Glutamatergic neuron (in vitro differentiated cells): ENCODE measurements around the gene SLC4A4. TPM values are rescaled to one million over a fixed set of nuclear protein-coding genes. Genes with fewer than 3 reads are reported as not detected.

Experiments
- DNase-seq: peaks from one replicate; pipeline ENCODE4 v3.0.0; 2022
- H3K27ac Mint-ChIP-seq: one replicate; pipeline ENCODE4 v1.8.0; 2020; ENCODE audit warnings: mild to moderate bottlenecking, mixed read lengths, inconsistent platforms; ENCODE audit not compliant: unreplicated experiment
- H3K27me3 Mint-ChIP-seq: one replicate; pipeline ENCODE4 v1.8.0; 2020; ENCODE audit warnings: mild to moderate bottlenecking, moderate library complexity, mixed read lengths, inconsistent platforms; ENCODE audit not compliant: unreplicated experiment
- H3K36me3 Mint-ChIP-seq: one replicate; pipeline ENCODE4 v1.8.0; 2020; ENCODE audit warnings: mild to moderate bottlenecking, mixed read lengths, inconsistent platforms; ENCODE audit not compliant: unreplicated experiment
- H3K4me1 Mint-ChIP-seq: one replicate; pipeline ENCODE4 v1.8.0; 2020; ENCODE audit warnings: mild to moderate bottlenecking, low read depth, mixed read lengths, inconsistent platforms; ENCODE audit not compliant: unreplicated experiment
- H3K4me3 Mint-ChIP-seq: one replicate; pipeline ENCODE4 v1.8.0; 2020; ENCODE audit warnings: mild to moderate bottlenecking, mixed read lengths, inconsistent platforms; ENCODE audit not compliant: unreplicated experiment
- H3K9me3 Mint-ChIP-seq: one replicate; pipeline ENCODE4 v1.8.0; 2020; ENCODE audit warnings: mild to moderate bottlenecking, moderate library complexity, mixed read lengths, inconsistent platforms; ENCODE audit not compliant: unreplicated experiment
- CTCF ChIP-seq: fragments of 200-600 bp; sonication (generic); IDR thresholded peaks from one replicate; pipeline ENCODE4 v1.5.0; 2021; ENCODE audit not compliant: partially characterized antibody, unreplicated experiment
- total RNA-seq: library from RNA; stranded (reverse); fragmentation: NEBNext Ultra II Directional; extraction: Animal tissue kit (Norgen Biotek cat#: 25700); gene quantifications from one replicate; pipeline ENCODE4 v1.2.1, GENCODE V29; 2021; ENCODE audit not compliant: unreplicated experiment

Gene SLC4A4
- total RNA-seq, 1 donor from 2014 or later = 0.86 TPM

GRCh38 chr4:71498625-71499024 is 159.8 kb downstream of the SLC4A4 start:
- Mint-ChIP-seq H3K9me3 (no peaks in the 10 kb centered on the region), H3K4me3 (no peak overlapping the region), H3K27me3 (no peaks in the 10 kb centered on the region), H3K27ac (no peak overlapping the region), H3K36me3 (no peaks in the 10 kb centered on the region), H3K4me1 (no peaks in the 10 kb centered on the region)
- no peak for DNase-seq
- no peak for TF ChIP-seq CTCF

GRCh38 chr4:71501992-71502391 is 163.2 kb downstream of the SLC4A4 start:
- Mint-ChIP-seq H3K4me3 (no peak overlapping the region), H3K36me3 (no peaks in the 10 kb centered on the region), H3K9me3 (no peaks in the 10 kb centered on the region), H3K27ac (no peak overlapping the region), H3K4me1 (no peaks in the 10 kb centered on the region), H3K27me3 (no peaks in the 10 kb centered on the region)
- DNase-seq = no peak
- TF ChIP-seq CTCF = no peak

- DNase-seq = no peak
- Mint-ChIP-seq H3K9me3 (peaks cover 1% of the 10 kb centered on the region), H3K27me3 (no peaks in the 10 kb centered on the region), H3K4me3 (no peak overlapping the region), H3K27ac (no peak overlapping the region), H3K4me1 (no peaks in the 10 kb centered on the region), H3K36me3 (no peaks in the 10 kb centered on the region)
- no peak for TF ChIP-seq CTCF
Observed at GRCh38 chr4:71518283-71518989, 179.6 kb downstream of the SLC4A4 start.

DNA sequence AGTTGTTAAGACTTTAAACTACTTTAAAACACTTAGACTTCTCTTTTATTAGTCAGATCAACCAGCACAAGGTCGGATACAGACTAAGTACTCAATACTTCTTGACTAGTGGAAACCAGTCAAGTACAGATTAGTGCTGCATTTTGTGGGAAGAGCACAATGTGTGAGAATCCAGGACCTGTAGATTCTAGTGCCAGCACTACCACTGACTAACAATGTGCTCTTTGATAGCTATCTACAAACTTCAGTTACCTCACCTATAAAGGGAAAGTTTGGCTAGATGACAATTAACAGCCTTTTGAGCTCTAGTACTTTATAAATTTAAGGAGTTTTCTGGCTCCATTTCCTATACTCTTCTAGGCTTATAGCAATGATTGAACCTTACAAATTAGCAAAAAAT is 181.5 kb downstream of the SLC4A4 start:
- Mint-ChIP-seq H3K4me1 (peaks cover 5% of the 10 kb centered on the region), H3K36me3 (no peaks in the 10 kb centered on the region), H3K4me3 (no peak overlapping the region), H3K9me3 (no peaks in the 10 kb centered on the region), H3K27ac (no peak overlapping the region), H3K27me3 (no peaks in the 10 kb centered on the region)
- DNase-seq = no peak
- no peak for TF ChIP-seq CTCF

- Mint-ChIP-seq H3K27ac (no peak overlapping the region), H3K4me1 (peaks cover 5% of the 10 kb centered on the region), H3K36me3 (no peaks in the 10 kb centered on the region), H3K9me3 (no peaks in the 10 kb centered on the region), H3K27me3 (no peaks in the 10 kb centered on the region), H3K4me3 (no peak overlapping the region)
- DNase-seq = no peak
- no peak for TF ChIP-seq CTCF
Observed at GRCh38 chr4:71520850-71521249, 182.0 kb downstream of the SLC4A4 start.
